HG02840 (cell line): ENCODE data around the gene PRKAG2.
"Not testable (repeated sequence)": the region's sequence is repeated elsewhere in the genome, so short reads cannot be mapped to it uniquely, and the experiment has no call there.

Experiments used
- ATAC-seq: cut with Tn5 transposase; IDR thresholded peaks from one replicate; pipeline ENCODE4 v1.9.1; 2021; ENCODE audit warnings: mild to moderate bottlenecking, moderate library complexity, moderate number of reproducible peaks; ENCODE audit not compliant: unreplicated experiment, low FRiP score

Gene PRKAG2

GRCh38 chr7:151550656-151551286 is 326.1 kb downstream of the PRKAG2 start:
- ATAC-seq = no peak

- ATAC-seq = no peak
Observed at GRCh38 chr7:151549644-151550043, 327.3 kb downstream of the PRKAG2 start.

- ATAC-seq = no peak
Observed at GRCh38 chr7:151549083-151549482, 327.8 kb downstream of the PRKAG2 start.

GRCh38 chr7:151544183-151544582 is 332.7 kb downstream of the PRKAG2 start:
- no peak for ATAC-seq

- ATAC-seq = no peak
Observed at GRCh38 chr7:151542606-151543130, 334.2 kb downstream of the PRKAG2 start.

GRCh38 chr7:151541709-151542499 is 335.0 kb downstream of the PRKAG2 start:
- no peak for ATAC-seq

- no peak for ATAC-seq
Observed at GRCh38 chr7:151540146-151540545, 336.8 kb downstream of the PRKAG2 start.

- ATAC-seq = peak; percentile 60
Observed at GRCh38 chr7:151539088-151539671, 337.7 kb downstream of the PRKAG2 start.

GRCh38 chr7:151537818-151538561 is 338.9 kb downstream of the PRKAG2 start:
- ATAC-seq = no peak

- not testable (repeated sequence) for ATAC-seq
Observed at GRCh38 chr7:151536178-151536577, 340.7 kb downstream of the PRKAG2 start.

- no peak for ATAC-seq
Observed at GRCh38 chr7:151529842-151530241, 347.1 kb downstream of the PRKAG2 start.

GRCh38 chr7:151524845-151525244 is 352.1 kb downstream of the PRKAG2 start:
- no peak for ATAC-seq

- no peak for ATAC-seq
Observed at GRCh38 chr7:151524331-151524730, 352.6 kb downstream of the PRKAG2 start.

- no peak for ATAC-seq
Observed at GRCh38 chr7:151520419-151521261, 356.3 kb downstream of the PRKAG2 start.

- ATAC-seq = peak; percentile 74
Observed at GRCh38 chr7:151519765-151520418, 357.0 kb downstream of the PRKAG2 start, which contains the start of gene RHEB. TSS of gene RHEB (minus strand) at chr7:151519895. CDS start at chr7:151519511, 384 bp downstream.

GRCh38 chr7:151518947-151519764 is 357.8 kb downstream of the PRKAG2 start:
- ATAC-seq = peak; percentile 56

GRCh38 chr7:151518105-151518946 is 358.6 kb downstream of the PRKAG2 start:
- ATAC-seq = no peak
